ENCODE measurements around the gene CLK4. TPM values are rescaled to one million over a fixed set of nuclear protein-coding genes. Genes with fewer than 3 reads are reported as not detected.

Gene CLK4
- polyA plus RNA-seq, 2 of the 4 experiments (the other 2 are of a cell fraction): 13.1 to 26.0 TPM

DNA sequence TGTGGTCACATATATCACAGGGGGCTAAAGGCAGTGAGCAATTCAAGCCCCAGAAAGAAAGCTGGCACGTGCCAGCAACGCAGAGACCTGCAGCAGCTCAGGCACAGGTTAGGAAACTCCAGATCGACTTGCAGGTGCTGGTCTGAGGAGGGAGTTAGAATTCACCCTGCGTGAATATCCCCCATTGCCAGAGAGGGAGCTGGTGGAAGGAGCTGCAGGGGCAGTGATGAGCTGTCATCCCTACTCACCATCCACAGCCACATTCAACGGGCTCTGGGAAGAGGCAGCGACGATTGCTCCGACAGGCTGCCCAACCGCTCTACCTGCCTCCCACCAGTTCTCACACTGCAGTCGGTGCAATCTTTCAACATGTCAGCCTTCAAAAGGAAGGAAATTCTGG, 40.8 kb upstream of the CLK4 start:
- Histone ChIP-seq H3K4me3 (no peak overlapping the region), H3K9me3 (peaks cover 20% of the 10 kb centered on the region; the same call in 1 of the 3 replicates), H3K27ac (no peak overlapping the region), H3K4me1 (no peaks in the 10 kb centered on the region), H3K4me2 (no peak overlapping the region)
- 49% methylated on average over 10 of the region's 10 CpGs for WGBS (ENCODE audit: missing lambda C conversion rate)
- no peak for DNase-seq (ENCODE audit: low read depth in 1 of 2, low spot score in 1 of 2)
- no peak for ATAC-seq
- ChIA-PET CTCF (no interaction called here), POLR2A (no interaction called here)
- no peak for TF ChIP-seq CHD4 (IDR thresholded peaks at IDR 0.05; ENCODE audit: borderline replicate concordance)
- no peak for TF ChIP-seq FOXS1 (CRISPR knock-in tag; IDR thresholded peaks at IDR 0.05)
- no peak for FAIRE-seq

DNA sequence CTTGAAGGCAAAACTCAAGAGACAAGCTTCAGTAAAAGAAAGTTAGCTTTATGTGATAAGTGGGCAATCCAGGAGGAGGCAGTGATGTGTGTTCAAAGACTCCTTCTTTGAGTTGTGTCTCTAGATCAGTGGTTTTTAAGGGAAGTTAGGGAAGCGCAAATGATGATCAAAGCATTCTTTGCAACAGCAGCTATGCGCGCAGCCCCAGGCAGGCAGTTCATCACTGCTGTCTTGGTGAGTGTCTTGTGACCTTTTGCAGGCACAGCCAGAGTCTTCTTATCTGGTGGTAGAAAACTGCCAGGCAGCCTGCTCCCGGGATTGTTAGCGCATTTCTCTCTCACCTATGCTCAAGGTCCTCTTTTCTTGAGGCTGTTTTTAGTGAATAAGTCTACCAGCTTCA, 40.3 kb upstream of the CLK4 start:
- ATAC-seq (no peak), DNase-seq (ENCODE audit: low read depth in 1 of 2, low spot score in 1 of 2) (no peak), FAIRE-seq (no peak)
- CTCF ChIA-PET: no interaction called here
- TF ChIP-seq HOXB13 (CRISPR knock-in tag; IDR thresholded peaks at IDR 0.05; ENCODE audit: low read depth) (no peak), FOSB (CRISPR knock-in tag; IDR thresholded peaks at IDR 0.05) (no peak), KDM1A (IDR thresholded peaks at IDR 0.05; ENCODE audit: low read depth) (no peak)
- no peak overlapping the region for H3K4me2 ChIP-seq
- 44% methylated on average over 5 of the region's 5 CpGs for WGBS (ENCODE audit: missing lambda C conversion rate)
- no peak overlapping the region for H3K27ac ChIP-seq
- H3K4me3 ChIP-seq: no peak overlapping the region
- POLR2A ChIA-PET: no interaction called here
- peaks cover 20% of the 10 kb centered on the region; the same call in 1 of the 3 replicates for H3K9me3 ChIP-seq
- no peaks in the 10 kb centered on the region for H3K4me1 ChIP-seq

GRCh38 chr5:178664141-178664540, 37.3 kb upstream of the CLK4 start:
- Histone ChIP-seq H3K27ac (no peak overlapping the region), H3K9me3 (peaks cover 17% of the 10 kb centered on the region; the same call in 2 of the 3 replicates), H3K4me3 (no peak overlapping the region), H3K4me1 (no peaks in the 10 kb centered on the region), H3K4me2 (no peak overlapping the region)
- FAIRE-seq: no peak
- ChIA-PET CTCF (no interaction called here), POLR2A (no interaction called here)
- TF ChIP-seq BCL3 (IDR thresholded peaks at IDR 0.05): no peak
- TF ChIP-seq FOSL2 (IDR thresholded peaks at IDR 0.05): no peak
- TF ChIP-seq FOSL2 (CRISPR knock-in tag; IDR thresholded peaks at IDR 0.05): no peak
- TF ChIP-seq TP53 (CRISPR knock-in tag; IDR thresholded peaks at IDR 0.05): no peak
- no peak for TF ChIP-seq RAD21 (conservative IDR thresholded peaks at IDR 0.05 in 1 of 2, IDR thresholded peaks at IDR 0.05 in 1 of 2)
- no peak for TF ChIP-seq SREBF2 (IDR thresholded peaks at IDR 0.05)
- no peak for TF ChIP-seq ELK1 (IDR thresholded peaks at IDR 0.05; ENCODE audit: low read depth, low read length)
- TF ChIP-seq, protein P1, sequence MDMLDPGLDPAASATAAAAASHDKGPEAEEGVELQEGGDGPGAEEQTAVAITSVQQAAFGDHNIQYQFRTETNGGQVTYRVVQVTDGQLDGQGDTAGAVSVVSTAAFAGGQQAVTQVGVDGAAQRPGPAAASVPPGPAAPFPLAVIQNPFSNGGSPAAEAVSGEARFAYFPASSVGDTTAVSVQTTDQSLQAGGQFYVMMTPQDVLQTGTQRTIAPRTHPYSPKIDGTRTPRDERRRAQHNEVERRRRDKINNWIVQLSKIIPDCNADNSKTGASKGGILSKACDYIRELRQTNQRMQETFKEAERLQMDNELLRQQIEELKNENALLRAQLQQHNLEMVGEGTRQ (IDR thresholded peaks at IDR 0.05): no peak
- no peak for TF ChIP-seq CEBPB (IDR thresholded peaks at IDR 0.05)
- no peak for TF ChIP-seq POLR2AphosphoS2 (conservative IDR thresholded peaks at IDR 0.05; ENCODE audit: low read length)
- TF ChIP-seq, protein P2, sequence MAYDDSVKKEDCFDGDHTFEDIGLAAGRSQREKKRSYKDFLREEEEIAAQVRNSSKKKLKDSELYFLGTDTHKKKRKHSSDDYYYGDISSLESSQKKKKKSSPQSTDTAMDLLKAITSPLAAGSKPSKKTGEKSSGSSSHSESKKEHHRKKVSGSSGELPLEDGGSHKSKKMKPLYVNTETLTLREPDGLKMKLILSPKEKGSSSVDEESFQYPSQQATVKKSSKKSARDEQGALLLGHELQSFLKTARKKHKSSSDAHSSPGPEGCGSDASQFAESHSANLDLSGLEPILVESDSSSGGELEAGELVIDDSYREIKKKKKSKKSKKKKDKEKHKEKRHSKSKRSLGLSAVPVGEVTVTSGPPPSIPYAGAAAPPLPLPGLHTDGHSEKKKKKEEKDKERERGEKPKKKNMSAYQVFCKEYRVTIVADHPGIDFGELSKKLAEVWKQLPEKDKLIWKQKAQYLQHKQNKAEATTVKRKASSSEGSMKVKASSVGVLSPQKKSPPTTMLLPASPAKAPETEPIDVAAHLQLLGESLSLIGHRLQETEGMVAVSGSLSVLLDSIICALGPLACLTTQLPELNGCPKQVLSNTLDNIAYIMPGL (CRISPR knock-in tag; IDR thresholded peaks at IDR 0.05; ENCODE audit: borderline replicate concordance): no peak
- TF ChIP-seq ZSCAN20 (CRISPR knock-in tag; IDR thresholded peaks at IDR 0.05): no peak
- no peak for TF ChIP-seq RNF2 (IDR thresholded peaks at IDR 0.05; ENCODE audit: borderline replicate concordance, low read depth)
- TF ChIP-seq FOXS1 (CRISPR knock-in tag; IDR thresholded peaks at IDR 0.05): no peak
- no peak for TF ChIP-seq REST (IDR thresholded peaks at IDR 0.05)
- TF ChIP-seq RARB (CRISPR knock-in tag; IDR thresholded peaks at IDR 0.05): no peak
- TF ChIP-seq CBX8 (IDR thresholded peaks at IDR 0.05): no peak
- no peak for TF ChIP-seq SMC3 (IDR thresholded peaks at IDR 0.05)
- no peak for TF ChIP-seq MAZ (IDR thresholded peaks at IDR 0.05; ENCODE audit: borderline replicate concordance, low read depth, low read length)
- TF ChIP-seq, protein P3, sequence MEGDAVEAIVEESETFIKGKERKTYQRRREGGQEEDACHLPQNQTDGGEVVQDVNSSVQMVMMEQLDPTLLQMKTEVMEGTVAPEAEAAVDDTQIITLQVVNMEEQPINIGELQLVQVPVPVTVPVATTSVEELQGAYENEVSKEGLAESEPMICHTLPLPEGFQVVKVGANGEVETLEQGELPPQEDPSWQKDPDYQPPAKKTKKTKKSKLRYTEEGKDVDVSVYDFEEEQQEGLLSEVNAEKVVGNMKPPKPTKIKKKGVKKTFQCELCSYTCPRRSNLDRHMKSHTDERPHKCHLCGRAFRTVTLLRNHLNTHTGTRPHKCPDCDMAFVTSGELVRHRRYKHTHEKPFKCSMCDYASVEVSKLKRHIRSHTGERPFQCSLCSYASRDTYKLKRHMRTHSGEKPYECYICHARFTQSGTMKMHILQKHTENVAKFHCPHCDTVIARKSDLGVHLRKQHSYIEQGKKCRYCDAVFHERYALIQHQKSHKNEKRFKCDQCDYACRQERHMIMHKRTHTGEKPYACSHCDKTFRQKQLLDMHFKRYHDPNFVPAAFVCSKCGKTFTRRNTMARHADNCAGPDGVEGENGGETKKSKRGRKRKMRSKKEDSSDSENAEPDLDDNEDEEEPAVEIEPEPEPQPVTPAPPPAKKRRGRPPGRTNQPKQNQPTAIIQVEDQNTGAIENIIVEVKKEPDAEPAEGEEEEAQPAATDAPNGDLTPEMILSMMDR (IDR thresholded peaks at IDR 0.05): no peak
- DNase-seq (ENCODE audit: low read depth in 1 of 2, low spot score in 1 of 2): no peak
- 0% methylated on average over 3 of the region's 3 CpGs for WGBS (ENCODE audit: missing lambda C conversion rate)
- no peak for ATAC-seq
